Activated CD8-positive, alpha-beta memory T cell treated with anti-CD3 and anti-CD28 coated beads for 1 hour (primary cell): ENCODE data around the gene RNASEH2B.

Experiments used
- DNase-seq, 2 donors: peaks; one replicate each; pipeline ENCODE4 v3.0.0-alpha.2; 2020; ENCODE audit warnings: low read depth in 1 of 2; ENCODE audit errors: extremely low read depth in 1 of 2

RNASEH2B gene, protein sequence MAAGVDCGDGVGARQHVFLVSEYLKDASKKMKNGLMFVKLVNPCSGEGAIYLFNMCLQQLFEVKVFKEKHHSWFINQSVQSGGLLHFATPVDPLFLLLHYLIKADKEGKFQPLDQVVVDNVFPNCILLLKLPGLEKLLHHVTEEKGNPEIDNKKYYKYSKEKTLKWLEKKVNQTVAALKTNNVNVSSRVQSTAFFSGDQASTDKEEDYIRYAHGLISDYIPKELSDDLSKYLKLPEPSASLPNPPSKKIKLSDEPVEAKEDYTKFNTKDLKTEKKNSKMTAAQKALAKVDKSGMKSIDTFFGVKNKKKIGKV

DNA sequence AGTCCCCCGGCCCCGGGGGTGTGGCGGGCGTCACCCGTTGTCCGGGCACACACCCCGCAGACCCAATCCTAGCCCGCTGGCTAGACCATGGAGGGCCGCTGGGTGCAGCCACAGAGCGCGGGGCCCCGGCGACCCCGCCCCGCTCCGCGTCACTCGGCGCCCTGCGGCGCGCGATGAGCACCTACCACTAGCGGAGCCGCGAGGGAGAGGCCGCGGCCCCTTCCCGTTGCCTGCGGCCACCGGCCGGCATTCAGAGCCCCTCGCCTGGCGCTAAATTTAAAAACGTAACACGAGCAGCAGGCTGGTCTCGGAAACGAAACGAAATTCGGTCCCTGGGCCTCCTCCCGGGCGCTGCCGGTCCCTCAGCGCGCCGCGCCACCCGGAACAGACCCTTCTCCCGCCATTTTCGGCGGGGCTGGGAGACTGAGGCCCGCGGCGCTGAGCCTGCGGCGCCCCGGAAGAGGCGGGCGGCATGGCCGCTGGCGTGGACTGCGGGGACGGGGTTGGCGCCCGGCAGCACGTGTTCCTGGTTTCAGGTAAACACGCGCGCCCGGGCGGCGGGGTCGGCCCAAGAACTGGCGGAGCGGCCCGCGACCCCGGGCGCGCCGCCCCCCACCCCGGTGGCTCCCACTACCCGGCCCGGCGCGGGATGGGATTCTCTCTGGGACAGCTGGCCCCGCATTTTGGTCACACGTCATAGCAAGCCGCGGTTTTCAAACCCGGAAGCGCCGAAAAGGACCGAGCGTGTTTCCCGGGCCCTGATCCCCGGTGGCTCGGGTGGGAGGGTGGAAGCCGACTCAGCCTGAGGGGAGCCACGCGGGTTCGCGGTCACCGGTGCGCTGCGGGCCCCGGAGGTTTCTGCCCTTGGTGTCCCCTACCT, at the start of gene RNASEH2B:
Gene RNASEH2B (plus strand): TSS at position 187 of the 880 bp plus-strand sequence. CDS start 286 bp downstream, at position 473.
- peak; percentile 15 to 46 for DNase-seq

DNA sequence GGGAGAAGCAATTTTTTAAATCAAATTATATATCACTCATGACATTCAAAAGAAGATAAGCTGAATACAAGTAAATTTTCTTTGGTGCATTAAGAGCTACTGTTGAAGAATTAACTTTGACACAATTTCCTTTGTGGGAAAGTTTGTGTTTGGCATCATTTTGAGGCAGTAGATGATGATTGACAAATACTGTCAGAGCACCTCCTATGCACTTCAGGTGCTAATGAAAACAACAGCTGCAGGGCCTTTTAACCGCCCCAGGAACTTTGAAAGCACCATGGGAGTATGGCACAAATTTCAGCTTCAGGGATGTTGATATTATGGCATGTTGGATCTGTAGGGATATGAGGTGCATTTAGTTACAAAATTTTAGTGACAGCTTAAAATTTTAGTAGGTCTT, 45.1 kb upstream of the RNASEH2B start:
- DNase-seq = no peak

DNA sequence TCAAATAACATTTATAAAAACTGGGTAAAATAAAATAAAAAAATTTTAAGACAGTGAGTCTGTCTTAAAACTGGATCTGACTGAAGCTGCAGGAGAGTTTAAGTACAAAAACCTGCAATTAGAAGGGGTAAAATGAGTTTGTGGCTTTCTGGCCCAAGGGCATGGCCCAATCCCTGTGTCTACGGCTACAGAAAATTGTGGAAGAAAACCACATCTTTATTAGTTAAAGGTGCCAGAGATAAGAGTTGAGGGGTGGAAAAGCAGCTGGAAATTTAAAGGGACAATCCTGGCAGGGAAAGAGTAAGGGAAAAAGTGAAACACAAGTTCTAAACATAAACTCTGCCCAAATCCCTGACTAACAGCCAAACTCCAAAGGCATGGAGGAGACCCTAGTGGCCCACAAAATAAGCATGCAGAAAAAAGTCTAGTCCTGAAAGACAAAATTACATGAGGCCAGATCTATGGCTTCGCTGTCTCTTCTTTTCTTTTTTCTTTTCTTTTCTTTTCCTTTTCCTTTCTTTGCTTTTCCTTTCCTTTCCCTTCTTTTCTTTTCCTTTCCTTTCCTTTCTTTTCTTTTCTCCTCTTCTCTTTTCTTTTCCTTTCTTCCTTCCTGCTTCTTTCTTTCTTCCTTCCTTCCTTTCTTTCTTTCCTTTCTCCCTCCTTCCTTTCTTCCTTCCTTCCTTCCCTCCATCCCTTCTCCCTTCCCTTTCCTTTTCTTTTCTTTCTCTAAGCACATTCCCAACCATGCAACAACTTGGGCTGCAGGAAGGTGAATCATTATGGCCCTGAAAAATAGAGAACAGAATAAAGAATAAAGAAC, 42.6 kb upstream of the RNASEH2B start:
- DNase-seq = no peak

DNA sequence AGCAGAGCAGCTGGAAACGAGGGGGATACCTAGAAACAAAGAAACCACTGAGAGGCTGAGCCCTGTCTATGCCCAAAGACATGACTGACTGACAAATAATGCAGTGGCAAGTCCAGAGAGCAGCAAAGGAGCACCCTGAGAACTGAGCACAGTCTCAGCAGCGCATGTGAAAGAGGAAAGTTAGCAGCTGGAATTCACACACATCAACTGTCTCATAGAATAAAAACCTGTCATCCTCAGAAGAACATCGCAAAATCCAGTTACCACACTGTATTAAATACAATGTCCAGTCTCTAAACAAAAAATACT, 42.0 kb upstream of the RNASEH2B start:
- DNase-seq = no peak

DNA sequence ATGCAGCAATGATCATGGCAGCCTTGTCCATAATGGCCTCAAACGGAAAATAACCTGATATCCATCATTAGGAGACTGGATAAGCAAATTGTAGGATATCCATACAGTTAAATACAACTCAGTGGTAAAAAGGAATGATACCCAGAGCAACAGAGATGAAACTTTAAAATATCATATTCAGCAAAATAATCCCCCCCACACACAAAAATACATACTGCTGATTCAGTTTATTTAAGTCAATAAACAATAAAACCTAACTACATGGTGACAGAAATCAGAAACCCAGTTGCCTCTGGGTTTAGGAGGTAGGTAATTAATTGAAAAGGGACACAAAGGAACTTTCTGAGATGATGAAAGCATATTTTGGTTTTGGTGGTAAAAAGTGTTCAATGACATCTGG, 38.2 kb upstream of the RNASEH2B start:
- no peak for DNase-seq

DNA sequence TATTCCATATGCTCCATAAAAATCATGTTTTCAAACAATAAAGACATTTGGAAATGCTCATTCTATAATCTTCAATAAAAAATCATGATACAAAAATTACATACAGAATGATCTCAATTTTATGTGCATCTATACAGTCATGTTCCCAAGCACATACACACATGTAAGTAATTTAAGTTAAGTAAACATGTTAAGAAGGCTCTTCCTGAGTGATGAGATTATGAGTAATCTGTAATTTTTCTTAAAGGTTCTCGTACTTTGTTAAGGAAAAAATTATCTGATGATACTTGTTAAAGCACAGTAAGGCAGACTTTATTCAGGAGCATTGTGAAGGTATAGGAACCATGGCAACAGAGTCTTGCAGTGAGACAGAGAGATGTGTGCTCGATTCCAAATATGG, 36.1 kb upstream of the RNASEH2B start:
- no peak for DNase-seq

DNA sequence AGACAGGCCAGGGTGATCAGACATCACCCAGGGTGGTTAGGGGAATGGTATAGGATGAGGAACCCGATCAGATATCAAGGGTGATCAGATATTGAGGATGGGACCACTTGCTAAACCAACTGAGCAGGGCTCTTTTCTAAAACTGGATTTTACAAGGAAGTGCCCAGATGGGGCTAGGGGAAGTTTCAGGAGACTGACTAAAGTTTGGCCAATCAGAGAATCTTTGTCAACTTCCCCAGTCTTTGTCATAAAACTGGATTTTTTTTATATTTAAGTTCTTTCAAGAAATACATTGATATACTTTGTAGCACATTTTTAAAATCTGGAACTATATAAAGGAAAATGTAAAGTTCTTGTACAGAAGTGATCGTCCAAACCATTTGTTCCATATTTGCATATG, 35.6 kb upstream of the RNASEH2B start:
- DNase-seq = no peak

DNA sequence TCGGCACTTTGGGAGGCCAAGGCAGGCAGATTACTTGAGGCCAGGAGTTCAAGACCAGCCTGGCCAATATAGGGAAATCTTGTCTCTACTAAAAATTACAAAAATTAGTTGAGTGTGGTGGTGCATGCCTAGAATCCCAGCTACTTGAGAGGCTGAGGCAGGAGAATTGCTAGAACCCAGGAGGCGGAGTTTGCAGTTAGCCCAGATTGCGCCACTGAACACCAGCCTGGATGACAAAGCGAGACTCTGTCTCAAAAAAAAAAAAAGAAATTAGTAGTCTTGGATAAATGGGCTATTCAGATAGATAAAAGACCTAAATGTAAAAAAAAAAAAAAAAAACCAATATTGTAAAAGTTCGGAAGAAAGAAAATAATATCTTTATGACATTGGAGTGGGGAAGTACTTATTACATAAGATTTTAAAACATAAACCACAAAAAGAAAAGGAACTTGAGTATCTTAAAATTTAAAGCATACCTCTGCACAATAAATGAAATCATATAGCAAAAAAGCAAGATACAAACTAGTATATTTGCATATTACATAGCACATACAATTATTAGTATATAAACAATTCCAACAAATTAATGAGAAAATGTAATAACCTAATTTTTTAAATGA, 26.7 kb upstream of the RNASEH2B start:
- no peak for DNase-seq

DNA sequence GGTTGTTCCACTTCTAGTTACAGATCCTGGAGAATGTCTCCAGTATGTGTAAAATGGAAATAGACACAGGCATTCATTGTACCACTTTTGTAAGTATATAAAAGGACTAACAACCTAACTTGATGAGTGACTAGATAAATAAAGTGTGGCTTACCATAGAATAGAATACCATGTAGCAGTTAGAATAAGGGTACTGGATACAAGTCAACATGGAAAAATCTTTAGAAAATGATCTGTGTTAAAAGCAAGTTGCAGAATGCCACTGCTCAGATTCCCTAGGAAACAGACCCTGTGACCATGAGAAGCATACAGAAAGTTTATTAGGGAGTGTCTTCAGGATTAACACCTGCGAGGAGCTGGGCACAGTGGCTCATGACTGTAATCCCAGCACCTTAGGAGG, 25.9 kb upstream of the RNASEH2B start:
- DNase-seq = no peak

DNA sequence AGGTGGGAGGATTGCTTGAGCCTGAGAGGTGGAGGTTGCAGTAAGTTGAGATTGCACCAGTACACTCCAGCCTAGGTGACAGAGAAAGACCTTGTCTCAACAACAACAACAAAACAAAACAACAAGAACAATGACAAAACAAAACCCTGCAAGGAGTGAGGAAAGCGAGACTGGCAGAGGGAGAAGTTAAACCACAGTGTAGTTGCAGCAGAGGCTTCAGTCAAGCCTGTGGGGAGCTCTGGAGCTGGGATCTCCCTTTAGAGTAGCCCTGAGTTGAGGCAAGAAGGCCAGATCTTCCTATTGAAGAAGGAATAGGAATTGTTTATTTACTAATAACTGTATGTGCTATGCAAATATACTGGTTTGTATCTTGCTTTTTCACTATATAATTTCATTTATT, 25.3 kb upstream of the RNASEH2B start:
- DNase-seq = no peak

DNA sequence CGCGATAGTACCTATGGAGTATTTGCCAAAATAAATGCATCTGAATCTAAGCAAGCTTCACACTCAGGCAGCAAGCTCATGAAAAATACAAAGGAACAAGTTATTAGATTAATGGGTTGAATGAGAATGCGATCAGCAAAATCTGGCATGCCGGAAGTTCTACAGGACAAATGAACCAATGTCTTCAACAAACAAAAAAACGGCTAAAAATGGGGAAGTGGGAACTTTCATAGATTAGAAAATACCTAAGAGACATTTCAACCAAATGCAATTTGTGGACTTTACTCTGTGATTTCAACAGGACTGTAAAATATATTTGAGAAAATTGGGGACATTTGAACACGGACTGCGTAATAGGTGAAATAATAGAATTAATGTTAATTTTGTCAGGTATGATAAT, 22.4 kb upstream of the RNASEH2B start:
- no peak for DNase-seq

DNA sequence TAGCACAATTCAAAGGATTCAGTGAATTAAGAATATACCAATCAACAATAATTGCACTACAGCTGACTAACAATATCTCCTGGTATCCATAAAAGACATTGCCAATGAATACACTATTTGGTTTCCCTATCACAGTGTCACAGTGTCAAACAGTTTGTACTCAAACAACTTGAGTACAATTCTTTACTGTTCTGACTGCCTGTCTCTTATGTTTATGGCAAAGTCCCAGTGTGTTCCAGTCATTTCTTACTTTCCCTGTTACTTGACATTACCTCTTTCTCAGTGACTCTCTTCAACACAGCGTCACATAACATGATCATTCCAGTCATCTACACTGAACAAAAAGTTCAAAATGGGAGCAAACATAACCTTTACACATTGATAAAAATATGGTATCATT, 21.2 kb upstream of the RNASEH2B start:
- DNase-seq = no peak

DNA sequence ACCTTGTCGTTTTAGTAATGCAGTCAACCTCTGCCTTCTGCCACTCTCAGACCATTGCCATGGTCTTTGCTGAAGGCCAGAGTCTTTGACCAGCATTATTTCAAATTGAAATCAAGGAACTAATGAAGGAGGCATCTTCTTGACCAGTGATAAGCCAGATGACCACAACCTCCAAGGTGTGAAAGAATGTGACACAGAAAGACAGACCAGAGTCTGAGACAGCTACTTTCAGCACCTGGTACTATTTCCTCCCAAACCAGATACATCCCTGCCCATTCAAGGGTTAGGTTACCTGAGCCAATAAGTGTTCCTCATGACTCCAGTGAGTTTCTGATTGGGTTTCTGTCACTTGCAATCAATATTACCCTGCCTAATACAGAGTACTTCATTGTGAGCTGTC, 20.3 kb upstream of the RNASEH2B start:
- DNase-seq = no peak

DNA sequence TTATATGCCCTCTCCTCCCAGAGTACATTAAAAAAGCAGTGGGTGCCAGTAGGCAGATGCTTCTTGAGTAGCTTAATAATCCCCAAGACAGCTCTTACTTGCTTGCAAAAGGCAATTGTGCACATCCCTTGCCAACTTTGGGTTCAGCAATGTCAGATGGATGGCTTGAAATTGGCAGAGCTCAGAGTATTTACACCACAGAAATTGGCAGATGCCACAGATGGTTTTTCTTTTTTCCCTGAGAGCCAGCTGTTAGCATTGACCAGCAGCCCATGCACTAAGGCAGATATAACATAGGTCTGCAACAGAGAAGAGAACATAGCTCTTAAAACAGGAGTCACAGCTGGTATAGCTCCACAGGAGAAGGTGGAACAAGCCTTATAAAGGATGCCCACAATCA, 18.4 kb upstream of the RNASEH2B start:
- DNase-seq = no peak

DNA sequence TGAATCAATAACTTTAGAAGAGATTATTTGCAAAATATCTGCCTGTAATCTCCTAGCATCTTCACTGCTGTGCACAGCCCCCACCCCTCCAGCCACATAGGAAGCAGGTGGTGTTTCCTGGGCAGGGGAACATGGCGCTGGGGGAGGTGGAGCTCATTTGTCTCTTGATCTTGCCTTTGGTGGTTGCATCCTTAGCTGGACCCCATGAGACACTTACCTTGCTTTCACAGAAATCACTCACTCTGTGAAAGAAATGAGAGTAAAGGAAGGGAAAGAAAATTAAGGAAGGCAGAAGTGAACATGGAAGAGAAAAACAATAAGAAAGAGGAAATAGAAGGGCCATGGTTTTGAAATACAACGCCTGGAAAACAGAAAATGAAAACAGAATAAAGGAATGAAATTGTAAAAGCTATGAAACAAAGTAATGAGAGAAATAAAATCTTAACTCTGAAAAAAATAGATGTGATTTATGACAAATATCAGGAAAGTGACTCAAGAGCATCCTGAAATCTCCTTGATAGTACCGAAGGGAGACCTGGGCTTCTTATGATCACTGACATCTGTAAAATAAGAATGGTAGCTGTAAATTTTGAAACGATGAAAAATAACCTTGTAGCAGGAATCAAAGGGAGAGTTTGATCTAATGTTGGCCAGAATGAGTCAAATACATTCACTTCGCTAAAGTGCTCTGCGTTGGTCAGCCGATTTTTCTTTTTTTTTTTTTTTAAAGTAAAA, 17.2 kb upstream of the RNASEH2B start:
- DNase-seq = no peak

DNA sequence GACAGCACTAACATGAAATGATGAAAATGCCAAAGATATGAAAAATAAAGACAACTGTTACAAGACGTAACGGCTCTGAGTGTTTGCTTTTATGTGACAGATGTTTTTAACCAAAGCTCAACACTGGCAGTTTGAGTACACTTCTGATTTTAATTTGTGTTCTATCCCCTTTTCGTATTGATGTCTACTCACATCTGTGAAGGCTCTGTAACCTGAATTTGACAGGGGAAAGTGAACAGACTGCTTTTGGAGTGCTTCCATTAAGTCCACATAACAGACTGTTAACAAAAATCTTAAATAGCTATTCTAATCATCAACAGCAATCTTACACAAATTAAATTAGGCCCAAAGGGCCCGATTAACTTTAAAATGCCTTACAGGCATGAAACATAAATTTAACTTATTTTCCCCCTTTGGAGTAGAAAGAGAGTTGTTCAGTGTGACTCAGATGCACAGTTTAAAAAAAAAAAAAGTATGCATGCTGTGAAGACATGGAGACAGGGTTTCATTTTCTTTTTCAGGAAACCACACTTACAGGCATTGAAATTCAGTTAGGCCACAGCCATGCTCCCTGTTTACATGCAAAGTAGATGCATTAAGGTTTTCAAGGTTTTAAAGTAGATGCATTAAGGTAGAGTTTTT, 16.3 kb upstream of the RNASEH2B start:
- no peak for DNase-seq

DNA sequence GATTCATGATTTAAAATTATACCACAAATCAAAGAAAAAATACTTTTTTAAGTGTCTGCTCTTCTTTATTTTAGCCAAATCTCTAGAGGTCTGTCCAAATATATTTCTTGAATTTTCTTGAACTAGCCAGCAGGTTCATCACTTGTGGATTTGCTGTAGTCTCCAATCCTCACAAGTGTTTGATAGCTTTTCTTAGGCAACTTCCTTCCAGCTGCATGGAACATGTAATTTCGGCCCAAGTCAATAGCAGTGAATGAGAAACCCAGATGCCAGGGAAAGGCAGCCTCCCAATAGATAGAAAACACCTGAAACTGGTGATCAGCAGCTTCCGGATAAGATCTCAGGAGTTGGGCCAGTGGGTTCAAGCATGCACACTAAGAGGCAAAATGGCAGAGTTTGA, 15.6 kb upstream of the RNASEH2B start:
- DNase-seq = no peak

DNA sequence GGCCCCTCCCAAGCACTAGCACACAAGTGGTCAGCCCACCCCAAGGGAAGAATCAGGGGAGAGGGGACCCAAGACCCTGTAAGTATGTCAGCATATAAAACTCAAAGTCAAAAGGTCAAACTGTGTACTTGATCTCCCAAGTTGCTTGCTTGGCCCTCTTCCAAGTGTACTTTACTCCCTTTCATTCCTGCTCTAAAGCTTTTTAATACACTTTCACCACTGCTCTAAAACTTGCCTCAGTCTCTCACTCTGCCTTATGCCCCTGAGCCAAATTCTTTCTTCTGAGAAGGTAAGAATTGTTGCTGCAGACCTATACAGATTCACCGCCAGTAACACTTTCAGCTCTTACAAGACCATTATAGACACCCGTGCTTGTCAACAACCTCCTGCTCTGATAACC, 15.1 kb upstream of the RNASEH2B start:
- DNase-seq = no peak

DNA sequence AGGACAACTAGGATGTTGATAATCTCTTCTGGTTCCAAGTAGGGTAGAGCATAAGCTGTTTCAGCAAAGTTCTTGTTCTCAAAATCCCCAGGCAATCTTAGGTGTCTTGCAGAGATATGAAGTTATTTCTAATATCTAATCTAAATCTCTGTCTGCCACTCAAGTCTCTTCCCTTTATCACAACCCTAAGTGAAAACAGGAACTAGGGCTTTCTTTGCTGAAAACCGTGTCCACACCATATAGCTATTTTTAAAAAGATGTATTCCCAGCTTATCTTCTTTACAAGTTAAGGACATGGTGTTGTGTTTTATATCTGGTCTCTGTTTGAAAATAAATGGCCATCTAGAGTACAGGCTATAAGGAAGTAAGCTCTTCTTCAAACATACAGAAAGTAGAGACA, 11.3 kb upstream of the RNASEH2B start:
- DNase-seq = no peak

DNA sequence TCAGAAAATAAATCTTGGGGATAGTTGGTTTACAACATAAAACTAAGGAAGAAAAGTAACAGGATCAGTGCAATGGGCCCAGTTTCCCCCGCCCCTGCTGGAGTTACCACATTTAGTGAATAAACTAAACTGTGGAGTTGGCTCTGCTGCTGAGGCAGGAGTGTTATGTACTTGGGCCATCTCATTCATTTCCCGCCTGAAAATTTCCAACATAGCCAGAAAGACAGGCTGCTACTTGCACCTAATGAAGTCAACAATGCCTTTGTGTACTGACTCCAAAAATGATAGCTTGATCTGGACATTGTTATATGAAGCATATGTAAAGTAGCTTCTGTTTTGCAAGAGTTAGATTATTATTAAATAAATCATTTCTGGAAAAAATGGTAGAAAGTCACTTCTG, 7.9 kb upstream of the RNASEH2B start:
- no peak for DNase-seq
